Measurements from ENCODE around the gene CFAP107. TPM values are rescaled to one million over a fixed set of nuclear protein-coding genes. Genes with fewer than 3 reads are reported as not detected.
"Not testable (repeated sequence)": the region's sequence is repeated elsewhere in the genome, so short reads cannot be mapped to it uniquely, and the experiment has no call there.

CFAP107 gene
- total and polyA plus RNA-seq, 2 donors (not counting 1 experiment from before 2014, with no cell fraction given), result not detected

DNA sequence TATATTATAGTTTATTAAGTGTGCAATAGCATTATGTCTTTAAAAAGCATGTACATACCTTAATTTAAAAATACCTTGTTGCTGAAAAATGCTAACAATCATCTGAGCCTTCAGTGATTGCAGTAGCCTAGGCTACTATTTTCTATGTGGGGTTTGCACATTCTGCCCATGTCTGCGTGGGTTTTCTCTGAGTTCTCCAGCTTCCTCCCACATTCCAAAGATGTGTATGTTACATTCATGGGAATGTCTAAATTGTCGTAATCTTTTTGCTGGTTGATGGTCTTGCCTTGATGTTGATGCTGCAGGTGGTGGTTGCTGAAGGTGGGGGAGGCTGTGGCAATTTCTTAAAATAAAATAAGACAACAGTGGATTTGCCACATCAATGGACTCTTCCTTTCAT, 17.6 kb upstream of the CFAP107 start:
- H3K27ac Mint-ChIP-seq, result no peak overlapping the region
- H3K36me3 ChIP-seq (replicated peaks in 1 of 2; ENCODE audit: control extremely low read depth in 1 of 2, control insufficient read depth in 1 of 2, extremely low read depth in 1 of 2, insufficient read depth in 2 of 2, low read length in 1 of 2), result no peaks in the 10 kb centered on the region
- H3K27ac ChIP-seq (ENCODE audit: low read length in 2 of 2), result no peak overlapping the region
- no peak overlapping the region for H3K4me3 ChIP-seq (ENCODE audit: control extremely low read depth in 1 of 5, extremely low read depth in 1 of 5, insufficient read depth in 1 of 5, low read depth in 2 of 5, low read length in 4 of 5)
- H3K4me2 ChIP-seq (replicated peaks; ENCODE audit: low read depth, low read length, poor library complexity, severe bottlenecking), result no peak overlapping the region
- no peaks in the 10 kb centered on the region for H3K4me1 ChIP-seq (ENCODE audit: control insufficient read depth in 2 of 2, insufficient read depth in 2 of 2, low read length in 2 of 2)
- H3K27me3 Mint-ChIP-seq, result peaks cover 14% of the 10 kb centered on the region
- CTCF ChIA-PET, result no interaction called here
- H3K9ac ChIP-seq (ENCODE audit: low read length), result no peak overlapping the region
- peaks cover 12% of the 10 kb centered on the region for H3K9me3 Mint-ChIP-seq (ENCODE audit: insufficient read depth)
- no peaks in the 10 kb centered on the region for H3K27me3 ChIP-seq (replicated peaks in 1 of 4; ENCODE audit: control extremely low read depth in 1 of 4, control insufficient read depth in 3 of 4, insufficient read depth in 4 of 4, low read length in 3 of 4)
- WGBS (ENCODE audit: insufficient coverage), result no CpG with 5 or more reads among the region's 2 CpGs
- H3K9me3 ChIP-seq (ENCODE audit: control extremely low read depth in 1 of 3, control insufficient read depth in 2 of 3, insufficient read depth in 1 of 3, low read length in 2 of 3), result peaks cover 0 to 6% (median 0%) of the 10 kb centered on the region in 3 donors
- no peak overlapping the region for H2AFZ ChIP-seq (ENCODE audit: insufficient read depth, low read depth, low read length, poor library complexity, severe bottlenecking)
- intact Hi-C loops (cut with micrococcal nuclease), result no loop called here
- H4K20me1 ChIP-seq (ENCODE audit: control insufficient read depth, insufficient read depth, low read length, poor library complexity, severe bottlenecking), result no peaks in the 10 kb centered on the region
- ATAC-seq (ENCODE audit: low read depth) (no peak), DNase-seq (no peak)
- H3K4me3 Mint-ChIP-seq, result no peak overlapping the region
- H3K79me2 ChIP-seq (ENCODE audit: control insufficient read depth, insufficient read depth, low read length), result no peaks in the 10 kb centered on the region
- POLR2A ChIA-PET, result no interaction called here
- no peaks in the 10 kb centered on the region for H3K4me1 Mint-ChIP-seq
- TF ChIP-seq EZH2 (IDR thresholded peaks at IDR 0.05; ENCODE audit: borderline replicate concordance, insufficient read depth, low read depth, low read length, poor library complexity, severe bottlenecking), result no peak
- TF ChIP-seq, protein P1, sequence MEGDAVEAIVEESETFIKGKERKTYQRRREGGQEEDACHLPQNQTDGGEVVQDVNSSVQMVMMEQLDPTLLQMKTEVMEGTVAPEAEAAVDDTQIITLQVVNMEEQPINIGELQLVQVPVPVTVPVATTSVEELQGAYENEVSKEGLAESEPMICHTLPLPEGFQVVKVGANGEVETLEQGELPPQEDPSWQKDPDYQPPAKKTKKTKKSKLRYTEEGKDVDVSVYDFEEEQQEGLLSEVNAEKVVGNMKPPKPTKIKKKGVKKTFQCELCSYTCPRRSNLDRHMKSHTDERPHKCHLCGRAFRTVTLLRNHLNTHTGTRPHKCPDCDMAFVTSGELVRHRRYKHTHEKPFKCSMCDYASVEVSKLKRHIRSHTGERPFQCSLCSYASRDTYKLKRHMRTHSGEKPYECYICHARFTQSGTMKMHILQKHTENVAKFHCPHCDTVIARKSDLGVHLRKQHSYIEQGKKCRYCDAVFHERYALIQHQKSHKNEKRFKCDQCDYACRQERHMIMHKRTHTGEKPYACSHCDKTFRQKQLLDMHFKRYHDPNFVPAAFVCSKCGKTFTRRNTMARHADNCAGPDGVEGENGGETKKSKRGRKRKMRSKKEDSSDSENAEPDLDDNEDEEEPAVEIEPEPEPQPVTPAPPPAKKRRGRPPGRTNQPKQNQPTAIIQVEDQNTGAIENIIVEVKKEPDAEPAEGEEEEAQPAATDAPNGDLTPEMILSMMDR (IDR thresholded peaks at IDR 0.05), result no peak

DNA sequence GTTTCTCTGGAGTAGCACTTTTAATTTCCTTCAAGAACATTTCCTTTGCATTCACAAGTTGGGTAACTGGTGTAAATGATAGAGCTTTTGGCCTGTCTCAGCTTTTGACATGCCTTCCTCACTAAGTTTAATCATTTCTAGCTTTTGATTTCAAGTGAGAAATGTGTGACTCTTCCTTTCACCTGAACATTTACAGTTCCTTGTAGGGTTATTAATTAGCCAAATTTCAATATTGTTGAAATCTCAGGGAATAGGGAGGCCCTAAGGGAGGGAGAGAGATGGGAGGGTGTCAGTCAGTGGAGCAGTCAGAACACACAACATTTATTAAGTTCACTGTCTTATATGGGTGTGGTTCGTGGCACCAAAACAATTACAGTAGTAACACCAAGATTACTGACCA, 15.8 kb upstream of the CFAP107 start:
- Mint-ChIP-seq H3K27ac (no peak overlapping the region), H3K27me3 (peaks cover 22% of the 10 kb centered on the region), H3K9me3 (ENCODE audit: insufficient read depth) (peaks cover 12% of the 10 kb centered on the region), H3K4me1 (no peaks in the 10 kb centered on the region), H3K4me3 (no peak overlapping the region)
- Histone ChIP-seq H3K4me1 (ENCODE audit: control insufficient read depth in 2 of 2, insufficient read depth in 2 of 2, low read length in 2 of 2) (no peaks in the 10 kb centered on the region), H3K4me2 (replicated peaks; ENCODE audit: low read depth, low read length, poor library complexity, severe bottlenecking) (no peak overlapping the region), H2AFZ (ENCODE audit: insufficient read depth, low read depth, low read length, poor library complexity, severe bottlenecking) (no peak overlapping the region), H3K27me3 (replicated peaks in 1 of 4; ENCODE audit: control extremely low read depth in 1 of 4, control insufficient read depth in 3 of 4, insufficient read depth in 4 of 4, low read length in 3 of 4) (peaks cover 0 to 4% (median 0%) of the 10 kb centered on the region in 4 experiments), H4K20me1 (ENCODE audit: control insufficient read depth, insufficient read depth, low read length, poor library complexity, severe bottlenecking) (no peaks in the 10 kb centered on the region), H3K79me2 (ENCODE audit: control insufficient read depth, insufficient read depth, low read length) (no peaks in the 10 kb centered on the region), H3K9me3 (ENCODE audit: control extremely low read depth in 1 of 3, control insufficient read depth in 2 of 3, insufficient read depth in 1 of 3, low read length in 2 of 3) (peaks cover 0 to 6% (median 0%) of the 10 kb centered on the region in 3 donors), H3K9ac (ENCODE audit: low read length) (no peak overlapping the region), H3K27ac (ENCODE audit: low read length in 2 of 2) (no peak overlapping the region), H3K4me3 (ENCODE audit: control extremely low read depth in 1 of 5, extremely low read depth in 1 of 5, insufficient read depth in 1 of 5, low read depth in 2 of 5, low read length in 4 of 5) (no peak overlapping the region), H3K36me3 (replicated peaks in 1 of 2; ENCODE audit: control extremely low read depth in 1 of 2, control insufficient read depth in 1 of 2, extremely low read depth in 1 of 2, insufficient read depth in 2 of 2, low read length in 1 of 2) (no peaks in the 10 kb centered on the region)
- ChIA-PET CTCF (no interaction called here), POLR2A (no interaction called here)
- ATAC-seq (ENCODE audit: low read depth) (no peak), DNase-seq (no peak)
- intact Hi-C loops (cut with micrococcal nuclease), result no loop called here
- WGBS (ENCODE audit: insufficient coverage), result no CpG with 5 or more reads among the region's 1 CpG
- TF ChIP-seq, protein P1 (IDR thresholded peaks at IDR 0.05), result no peak
- TF ChIP-seq EZH2 (IDR thresholded peaks at IDR 0.05; ENCODE audit: borderline replicate concordance, insufficient read depth, low read depth, low read length, poor library complexity, severe bottlenecking), result no peak

DNA sequence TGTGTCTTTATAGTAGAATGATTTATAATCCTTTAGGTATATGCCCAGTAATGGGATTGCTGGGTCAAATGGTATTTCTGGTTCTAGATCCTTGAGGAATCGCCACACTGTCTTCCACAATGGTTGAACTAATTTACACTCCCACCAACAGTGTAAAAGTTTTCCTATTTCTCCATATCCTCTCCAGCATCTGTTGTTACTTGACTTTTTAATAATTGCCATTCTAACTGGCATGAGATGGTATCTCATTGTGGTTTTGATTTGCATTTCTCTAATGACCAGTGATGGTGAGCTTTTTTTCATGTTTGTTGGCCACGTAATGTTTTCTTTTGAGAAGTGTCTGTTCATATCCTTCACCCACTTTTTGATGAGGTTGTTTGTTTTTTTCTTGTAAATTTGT, 14.9 kb upstream of the CFAP107 start:
- H3K27ac Mint-ChIP-seq; H3K4me2 ChIP-seq (replicated peaks; ENCODE audit: low read depth, low read length, poor library complexity, severe bottlenecking); POLR2A ChIA-PET; H4K20me1 ChIP-seq (ENCODE audit: control insufficient read depth, insufficient read depth, low read length, poor library complexity, severe bottlenecking); H3K9ac ChIP-seq (ENCODE audit: low read length); DNase-seq; H3K79me2 ChIP-seq (ENCODE audit: control insufficient read depth, insufficient read depth, low read length); CTCF ChIA-PET; H2AFZ ChIP-seq (ENCODE audit: insufficient read depth, low read depth, low read length, poor library complexity, severe bottlenecking); intact Hi-C loops (cut with micrococcal nuclease); ATAC-seq (ENCODE audit: low read depth); H3K36me3 ChIP-seq (replicated peaks in 1 of 2; ENCODE audit: control extremely low read depth in 1 of 2, control insufficient read depth in 1 of 2, extremely low read depth in 1 of 2, insufficient read depth in 2 of 2, low read length in 1 of 2); H3K9me3 ChIP-seq (ENCODE audit: control extremely low read depth in 1 of 3, control insufficient read depth in 2 of 3, insufficient read depth in 1 of 3, low read length in 2 of 3); H3K4me1 Mint-ChIP-seq; H3K27ac ChIP-seq (ENCODE audit: low read length in 2 of 2); H3K4me1 ChIP-seq (ENCODE audit: control insufficient read depth in 2 of 2, insufficient read depth in 2 of 2, low read length in 2 of 2); H3K4me3 ChIP-seq (ENCODE audit: control extremely low read depth in 1 of 5, extremely low read depth in 1 of 5, insufficient read depth in 1 of 5, low read depth in 2 of 5, low read length in 4 of 5); H3K4me3 Mint-ChIP-seq: not testable (repeated sequence)
- peaks cover 12% of the 10 kb centered on the region for H3K9me3 Mint-ChIP-seq (ENCODE audit: insufficient read depth)
- peaks cover 26% of the 10 kb centered on the region for H3K27me3 Mint-ChIP-seq
- WGBS (ENCODE audit: insufficient coverage), result no CpG with 5 or more reads among the region's 2 CpGs
- peaks cover 0 to 10% (median 0%) of the 10 kb centered on the region in 4 experiments for H3K27me3 ChIP-seq (replicated peaks in 1 of 4; ENCODE audit: control extremely low read depth in 1 of 4, control insufficient read depth in 3 of 4, insufficient read depth in 4 of 4, low read length in 3 of 4)

Measured in B cell (primary cell).